Fibroblast of pulmonary artery (primary cell): Measurements from ENCODE around the gene RIPPLY1.

Experiments used
- DNase-seq: peaks from one replicate; pipeline ENCODE4 v3.0.0-alpha.2; 2010; ENCODE audit warnings: low read depth
- H3K4me3 ChIP-seq: replicated peaks from 2 replicates; pipeline ENCODE4 v1.5.1; 2011; ENCODE audit warnings: low read depth, mild to moderate bottlenecking, control low read depth, low read length, moderate library complexity
- CTCF ChIP-seq: IDR thresholded peaks from 2 replicates; pipeline ENCODE4 v1.5.1; 2011; ENCODE audit warnings: mild to moderate bottlenecking, control low read depth, low read length, inconsistent platforms; ENCODE audit errors: missing control alignments

RIPPLY1 gene

GRCh38 chrX:106903291-106903824, at the start of gene RIPPLY1:
Gene RIPPLY1, minus strand, starts transcription at chrX:106903341. Its CDS starts 54 bp downstream, at chrX:106903287.
- DNase-seq = no peak
- H3K4me3 ChIP-seq = no peak within 1 kb of the TSS
- no peak for TF ChIP-seq CTCF

- H3K4me3 ChIP-seq = no peak overlapping the region
- TF ChIP-seq CTCF = no peak
- DNase-seq = no peak
Observed at GRCh38 chrX:106952538-106952937, 49.4 kb upstream of the RIPPLY1 start.

- H3K4me3 ChIP-seq = no peak overlapping the region
- TF ChIP-seq CTCF = no peak
- DNase-seq = no peak
Observed at GRCh38 chrX:106952089-106952488, 48.9 kb upstream of the RIPPLY1 start.

- DNase-seq = no peak
- TF ChIP-seq CTCF = no peak
- H3K4me3 ChIP-seq = no peak overlapping the region
Observed at GRCh38 chrX:106951230-106951629, 48.1 kb upstream of the RIPPLY1 start.

GRCh38 chrX:106950381-106950780, 47.2 kb upstream of the RIPPLY1 start:
- no peak for TF ChIP-seq CTCF
- DNase-seq = no peak
- H3K4me3 ChIP-seq = no peak overlapping the region

GRCh38 chrX:106949366-106949765, 46.2 kb upstream of the RIPPLY1 start:
- no peak for TF ChIP-seq CTCF
- no peak overlapping the region for H3K4me3 ChIP-seq
- DNase-seq = no peak

GRCh38 chrX:106948641-106949040, 45.5 kb upstream of the RIPPLY1 start:
- no peak overlapping the region for H3K4me3 ChIP-seq
- DNase-seq = no peak
- TF ChIP-seq CTCF = no peak
